Measurements from ENCODE around the gene SLC6A3. TPM values are rescaled to one million over a fixed set of nuclear protein-coding genes. Genes with fewer than 3 reads are reported as not detected.

Gene SLC6A3
- total RNA-seq, 1 experiment from 2014 or later = 0.07 TPM

Other genes starting within 250 kb of the SLC6A3 start
- 0.04 and 0.07 TPM in 2 replicates for gene SLC6A19, start 243.8 kb downstream of the SLC6A3 start, total RNA-seq (2014; rRNA removed; shearing (Covaris generic))
- gene SLC6A18, start 220.1 kb downstream of the SLC6A3 start, total RNA-seq (2014; rRNA removed; shearing (Covaris generic)) = not detected in 2 replicates
- 15.1 and 27.1 TPM in 2 replicates for gene TERT, start 150.4 kb downstream of the SLC6A3 start, total RNA-seq (2014; rRNA removed; shearing (Covaris generic))
- gene CLPTM1L, start 100.3 kb downstream of the SLC6A3 start, total RNA-seq (2014; rRNA removed; shearing (Covaris generic)) = 171 and 173 TPM in 2 replicates
- gene LPCAT1, start 78.5 kb upstream of the SLC6A3 start, total RNA-seq (2014; rRNA removed; shearing (Covaris generic)) = 70.2 and 77.5 TPM in 2 replicates

All from H7 (cell line).